HepG2 (cell line): ENCODE data around the gene RGS7.

Experiments used
- BHLHE40 ChIP-seq: IDR thresholded peaks from 2 replicates; pipeline ENCODE4 v1.6.1; 2011; ENCODE audit warnings: low read length, improper control_type of control experiment
- CHCHD3 ChIP-seq: sonication (generic); formaldehyde crosslinking; IDR thresholded peaks from 2 replicates; pipeline ENCODE4 v1.8.0; 2022; ENCODE audit warnings: mild to moderate bottlenecking, missing genetic modification reagents, moderate library complexity
- CTCF ChIP-seq: sonication (generic); formaldehyde crosslinking; IDR thresholded peaks from 2 replicates; pipeline ENCODE4 v1.5.0; 2020; ENCODE audit warnings: mild to moderate bottlenecking, missing genetic modification reagents, moderate library complexity
- EZH2 ChIP-seq: conservative IDR thresholded peaks from 2 replicates; pipeline ENCODE4 v1.6.1; 2012; ENCODE audit warnings: mild to moderate bottlenecking, low read depth, low read length, moderate library complexity
- POLR2A ChIP-seq, 2 experiments: IDR thresholded peaks; 2 replicates each; pipeline ENCODE4 v1.6.1; 2011; ENCODE audit warnings: low read depth in 2 of 2, low read length in 2 of 2, mild to moderate bottlenecking in 1 of 2, moderate library complexity in 1 of 2; ENCODE audit not compliant: insufficient read depth in 1 of 2
- RAD51 ChIP-seq: fragments of 450-650 bp; IDR thresholded peaks from 2 replicates; pipeline ENCODE4 v1.6.1; 2016; ENCODE audit warnings: borderline replicate concordance
- SMARCE1 ChIP-seq: fragments of 450-650 bp; IDR thresholded peaks from 2 replicates; pipeline ENCODE4 v1.6.1; 2017; ENCODE audit warnings: borderline replicate concordance
- ZNF232 ChIP-seq: sonication (generic); formaldehyde crosslinking; IDR thresholded peaks from 2 replicates; pipeline ENCODE4 v1.4.0; 2020; ENCODE audit warnings: missing genetic modification reagents, borderline replicate concordance
- ZNF550 ChIP-seq: sonication (generic); formaldehyde crosslinking; IDR thresholded peaks from 2 replicates; pipeline ENCODE4 v1.4.0; 2020; ENCODE audit warnings: mild to moderate bottlenecking, missing genetic modification reagents, borderline replicate concordance
- ZNF639 ChIP-seq: conservative IDR thresholded peaks from 2 replicates; pipeline ENCODE4 v1.6.1; 2018; ENCODE audit warnings: missing genetic modification reagents

GRCh38 chr1:240956424-240956823, 400.6 kb downstream of the RGS7 start:
- TF ChIP-seq POLR2A (IDR thresholded peaks at IDR 0.05; ENCODE audit: insufficient read depth in 1 of 2, low read depth in 2 of 2, low read length in 2 of 2) (no peak), CTCF (CRISPR knock-in tag) (no peak), SMARCE1 (no peak), CHCHD3 (CRISPR knock-in tag) (no peak), EZH2 (no peak), ZNF232 (no peak), RAD51 (no peak), BHLHE40 (no peak), ZNF639 (no peak), ZNF550 (CRISPR knock-in tag) (no peak)
